Stimulated activated CD4-positive, alpha-beta T cell treated with anti-CD3 and anti-CD28 coated beads, Interleukin-15, amount 100 ng/mL, for 48 hours (primary cell): ENCODE measurements around the gene HLF.
A peak's percentile ranks its signal among the peaks of the same experiment; 100 is the strongest.

Experiments
- DNase-seq, 2 donors: peaks; one replicate each; pipeline ENCODE4 v3.0.0-alpha.2; 2020; ENCODE audit warnings: low read depth in 2 of 2

The HLF gene

DNA sequence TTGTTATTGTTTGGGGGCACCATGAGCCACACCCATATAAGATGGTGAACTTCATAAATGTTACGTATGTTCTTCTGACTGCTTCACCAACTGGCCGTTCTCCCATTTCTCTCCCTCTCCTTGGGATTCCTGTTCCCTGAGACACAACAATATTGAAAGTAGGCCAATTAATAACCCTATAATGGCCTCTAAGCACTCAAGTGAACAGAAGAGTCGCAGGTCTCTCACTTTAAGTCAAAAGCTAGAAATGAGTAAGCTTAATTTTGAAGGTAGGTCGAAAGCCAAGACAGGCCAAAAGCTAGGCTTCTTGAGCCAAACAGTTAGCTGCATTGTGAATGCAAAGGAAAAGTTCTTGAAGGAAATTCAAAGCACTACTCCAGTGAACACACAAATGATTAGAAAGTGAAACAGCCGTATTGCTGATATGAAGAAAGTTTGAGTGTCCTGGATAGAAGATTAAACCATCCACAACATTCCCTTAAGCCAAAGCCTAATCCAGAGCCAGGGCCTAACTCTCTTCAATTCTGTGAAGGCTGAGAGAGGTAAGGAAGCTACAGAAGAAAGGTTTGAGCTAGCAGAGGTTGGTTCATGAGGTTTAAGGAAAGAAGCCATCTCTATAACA, 25.8 kb downstream of the HLF start:
- no peak for DNase-seq

- no peak for DNase-seq
Observed at GRCh38 chr17:55291114-55291507, 26.4 kb downstream of the HLF start.

GRCh38 chr17:55292094-55292493, 27.3 kb downstream of the HLF start:
- no peak for DNase-seq

DNA sequence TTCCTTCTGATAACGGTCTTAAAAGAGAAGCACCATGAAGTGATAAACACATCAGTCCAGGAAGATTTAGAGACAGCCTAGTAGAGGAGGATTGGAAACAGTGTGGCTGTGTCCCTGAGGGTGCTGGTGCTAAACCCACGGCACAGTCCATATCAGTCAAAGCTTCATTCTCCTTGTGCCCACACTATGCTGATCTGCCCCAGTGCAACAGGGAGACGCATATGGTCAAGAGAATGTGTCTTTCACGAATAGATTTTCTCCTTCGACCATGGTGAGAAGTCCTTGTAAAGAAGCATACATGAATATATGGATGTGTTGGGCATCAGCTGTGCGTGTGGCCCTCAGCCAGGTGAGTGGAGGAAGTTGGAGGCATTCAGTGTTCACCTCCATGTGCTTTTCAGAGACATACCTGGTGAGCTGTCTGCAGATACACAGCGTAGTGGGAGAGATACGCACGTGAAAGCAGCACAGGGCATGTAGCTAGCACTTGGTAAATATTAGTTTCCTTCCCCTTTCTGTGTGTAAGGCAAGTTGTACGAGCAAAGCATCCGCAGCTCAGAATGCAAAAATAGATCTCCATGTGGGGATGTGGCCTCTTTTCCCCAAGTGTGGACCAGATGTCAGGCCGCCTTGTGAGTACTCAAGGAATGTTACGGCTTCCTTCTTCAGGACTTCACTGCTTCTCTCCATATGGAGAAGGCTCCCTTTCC, 29.4 kb downstream of the HLF start:
- DNase-seq: no peak

GRCh38 chr17:55295411-55296170, 30.8 kb downstream of the HLF start:
- peak in 1 of 2 donors; percentile 38 for DNase-seq

GRCh38 chr17:55296171-55296695, 31.5 kb downstream of the HLF start:
- no peak for DNase-seq

GRCh38 chr17:55296699-55297098, 31.9 kb downstream of the HLF start:
- no peak for DNase-seq

DNA sequence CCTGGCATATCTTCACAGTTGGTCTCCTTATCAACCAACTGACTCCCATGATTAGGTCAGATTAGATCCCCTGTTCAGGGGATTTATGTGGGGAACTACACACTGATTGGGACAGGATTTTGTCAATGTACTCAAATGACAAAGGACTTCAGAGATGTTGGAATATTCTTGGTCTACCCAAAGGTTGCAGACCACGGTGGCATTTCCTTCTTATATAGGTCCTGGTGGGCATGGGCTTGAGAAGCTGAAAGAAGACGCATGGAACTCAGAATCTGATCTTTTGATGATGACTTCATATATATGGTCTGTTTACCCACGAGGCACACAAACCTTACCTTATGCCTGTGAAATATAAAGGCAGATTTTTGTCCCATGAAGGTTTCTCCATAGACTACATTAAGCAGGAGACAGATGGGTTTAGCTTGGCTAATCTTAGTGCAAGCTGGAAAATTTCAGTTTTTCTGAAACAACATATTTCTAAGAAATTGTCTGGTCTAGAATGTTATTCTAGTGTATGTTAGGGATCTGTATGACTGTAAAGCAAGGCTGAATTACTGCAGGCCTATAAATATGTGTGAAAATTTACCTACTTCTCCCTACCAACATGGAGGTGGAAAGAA, 33.5 kb downstream of the HLF start:
- no peak for DNase-seq

GRCh38 chr17:55299162-55299838, 34.5 kb downstream of the HLF start:
- no peak for DNase-seq

DNA sequence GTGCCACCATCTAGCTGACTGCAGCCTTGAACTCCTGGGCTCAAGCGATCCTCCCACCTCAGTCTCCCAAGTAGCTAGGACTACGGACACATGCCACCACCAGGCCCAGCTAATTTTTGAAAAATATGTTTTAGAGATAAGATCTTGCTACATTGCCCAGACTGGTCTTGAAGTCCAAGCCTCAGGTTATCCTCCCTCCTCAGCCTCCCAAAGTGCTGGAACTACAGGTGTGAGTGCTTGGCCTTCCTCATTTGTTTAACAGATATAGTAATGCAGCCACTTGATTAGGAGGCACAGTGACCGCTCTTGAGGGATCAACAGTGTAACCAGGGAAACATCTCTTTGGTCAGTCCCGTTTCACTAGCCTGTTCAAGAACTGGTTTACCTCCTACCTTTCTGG, 35.1 kb downstream of the HLF start:
- DNase-seq: no peak

DNA sequence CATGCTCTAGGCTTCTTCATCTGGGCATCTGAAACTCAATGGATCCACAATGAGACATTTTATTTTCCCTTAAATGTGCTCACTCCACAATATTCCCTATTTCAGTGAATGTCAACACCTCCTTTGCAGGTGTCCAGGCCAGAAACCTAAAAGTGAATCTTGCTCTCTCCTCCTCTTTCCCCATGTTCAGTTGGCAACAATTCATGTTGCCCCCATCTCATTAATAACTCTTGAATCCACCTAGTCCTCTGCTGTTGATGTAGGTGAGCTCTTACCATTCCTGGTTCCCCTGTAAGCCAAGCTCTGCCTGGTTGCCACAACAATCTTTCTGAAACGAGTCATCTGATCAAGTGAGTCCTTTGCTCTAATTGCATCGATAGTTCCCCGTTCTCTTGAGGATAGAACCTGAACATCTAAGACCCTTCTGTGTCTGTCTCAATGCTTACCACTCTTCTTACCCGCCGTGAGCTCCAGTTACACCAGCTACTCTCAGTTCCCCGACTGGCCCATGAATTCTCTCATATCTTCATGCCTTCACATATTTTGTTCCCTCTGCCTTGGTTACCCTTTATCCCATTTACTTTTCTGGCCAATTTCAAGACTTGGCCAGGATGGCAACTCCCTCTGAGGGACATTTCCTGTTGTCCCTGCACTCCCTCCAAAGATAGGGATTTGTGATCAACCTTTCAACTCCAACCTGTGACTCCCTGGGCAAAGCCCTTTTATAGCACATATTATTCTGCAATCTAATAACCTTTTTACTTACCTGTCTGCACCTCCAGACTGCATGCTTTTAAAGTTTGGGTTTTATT, 35.9 kb downstream of the HLF start:
- no peak for DNase-seq

GRCh38 chr17:55301521-55302406, 37.0 kb downstream of the HLF start:
- no peak for DNase-seq

DNA sequence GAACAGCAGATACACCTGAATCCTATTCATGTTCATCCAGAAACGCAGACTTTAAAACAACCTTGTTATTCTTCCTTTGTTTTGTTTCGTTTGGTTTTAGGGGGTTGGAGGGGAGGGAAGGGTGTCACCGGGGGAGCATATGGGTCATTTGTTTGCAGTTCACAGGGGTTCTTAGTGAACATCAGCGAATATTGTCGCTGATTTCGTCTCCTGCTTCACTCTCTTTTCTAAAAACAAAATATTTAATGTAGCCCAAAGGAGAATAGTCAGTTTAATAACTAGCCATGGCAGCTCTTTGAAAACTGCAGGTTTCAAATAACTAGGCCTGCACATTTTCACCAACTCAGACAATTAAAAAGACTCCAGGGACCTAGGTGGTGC, 37.6 kb downstream of the HLF start:
- DNase-seq: no peak

GRCh38 chr17:55303008-55303493, 38.3 kb downstream of the HLF start:
- no peak for DNase-seq

DNA sequence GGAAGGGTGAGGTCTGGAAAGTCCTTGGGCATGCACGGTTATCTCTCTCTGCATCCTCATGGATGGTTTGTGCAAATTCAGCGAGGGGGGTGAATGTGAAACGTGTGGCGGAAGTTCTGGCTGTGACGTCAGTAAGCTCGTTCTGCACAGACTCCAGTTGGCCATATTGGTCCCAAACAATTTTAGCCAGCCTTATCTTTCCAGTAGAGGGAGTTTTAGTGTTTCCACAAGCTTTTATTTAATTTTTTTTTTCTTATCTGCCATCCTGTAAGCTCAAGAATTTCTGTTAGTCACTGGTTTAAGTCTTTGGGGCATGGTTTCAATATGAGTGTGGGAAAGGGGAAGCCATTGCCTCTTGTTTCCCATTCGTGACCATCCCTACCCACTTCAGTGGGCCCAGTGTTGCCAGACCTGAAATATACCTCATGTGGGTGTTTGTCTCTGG, 39.0 kb downstream of the HLF start:
- DNase-seq: no peak

DNA sequence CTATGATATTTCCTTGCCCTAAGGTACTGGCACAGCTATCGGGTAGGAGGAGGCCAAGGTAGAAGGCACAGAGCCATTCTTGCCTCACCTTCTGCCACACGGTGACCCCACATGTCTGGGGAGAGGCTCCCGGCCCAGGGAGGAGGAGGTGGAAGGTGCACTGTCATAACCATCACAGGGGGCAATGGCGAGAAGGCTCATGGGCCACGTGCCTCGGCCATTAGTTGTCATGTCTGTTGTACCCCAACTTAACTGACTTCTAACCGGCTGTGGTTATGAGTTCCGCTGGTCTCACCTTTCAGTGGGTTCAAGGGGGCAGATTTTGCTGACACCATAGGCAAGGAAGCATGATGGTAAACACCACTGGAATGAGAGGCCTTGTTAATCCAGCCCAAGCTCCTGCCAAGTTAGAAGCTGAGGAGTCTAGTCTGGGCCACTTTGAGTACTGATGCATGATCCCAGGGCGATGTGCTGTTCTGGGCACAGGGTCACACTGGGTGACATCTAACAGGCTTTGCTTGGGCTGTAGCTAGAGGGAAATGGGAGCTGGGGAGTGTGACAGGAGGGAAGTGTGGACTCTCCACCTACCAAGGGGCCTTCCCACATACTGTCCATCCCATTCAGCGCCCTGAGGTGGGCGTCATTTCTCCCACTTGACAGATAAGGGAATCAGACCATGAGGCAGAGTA, 39.6 kb downstream of the HLF start:
- no peak for DNase-seq

- no peak for DNase-seq
Observed at GRCh38 chr17:55305321-55306087, 40.7 kb downstream of the HLF start.

DNA sequence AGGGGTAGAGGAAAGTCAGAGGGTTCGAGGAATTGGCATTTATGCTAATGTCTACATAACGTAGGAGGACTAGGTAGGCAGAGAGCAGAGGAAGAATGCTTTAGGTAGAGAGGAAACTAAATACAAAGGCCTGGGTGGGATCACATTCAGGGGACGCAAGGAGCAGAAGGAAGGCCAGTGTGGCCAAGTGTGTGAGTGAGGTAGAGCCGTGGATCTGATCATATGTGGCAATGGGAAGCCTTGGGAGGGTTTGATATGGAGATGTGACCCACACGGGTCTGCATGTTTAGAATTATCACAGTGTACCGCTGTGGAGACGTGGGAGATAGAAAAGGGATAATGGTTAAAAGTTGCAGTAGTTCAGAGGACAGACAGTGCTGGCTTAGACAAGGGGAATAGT, 43.1 kb downstream of the HLF start:
- DNase-seq: no peak
